Middle frontal gyrus (tissue), 1 donor: ENCODE results near the gene JAKMIP1.

Experiments
- DNase-seq: peaks from one replicate; pipeline ENCODE4 v3.0.0-alpha.2; 2015; ENCODE audit warnings: low spot score; ENCODE audit errors: extremely low spot score

The JAKMIP1 gene

GRCh38 chr4:6121276-6121850 lies 79.0 kb downstream of the JAKMIP1 start:
- no peak for DNase-seq

- DNase-seq = no peak
These were observed 80.0 kb downstream of the JAKMIP1 start for GRCh38 chr4:6120361-6120760.

GRCh38 chr4:6119507-6120020 lies 80.8 kb downstream of the JAKMIP1 start:
- no peak for DNase-seq

- no peak for DNase-seq
These were observed 82.1 kb downstream of the JAKMIP1 start for GRCh38 chr4:6118201-6118600.

- no peak for DNase-seq
These were observed 83.6 kb downstream of the JAKMIP1 start for GRCh38 chr4:6116696-6117285.

GRCh38 chr4:6115746-6116586 lies 84.4 kb downstream of the JAKMIP1 start:
- no peak for DNase-seq

GRCh38 chr4:6115342-6115741 lies 85.0 kb downstream of the JAKMIP1 start:
- no peak for DNase-seq

GRCh38 chr4:6114601-6115000 lies 85.7 kb downstream of the JAKMIP1 start:
- DNase-seq = no peak

- no peak for DNase-seq
These were observed 86.2 kb downstream of the JAKMIP1 start for GRCh38 chr4:6114181-6114580.

GRCh38 chr4:6113641-6114040 lies 86.7 kb downstream of the JAKMIP1 start:
- DNase-seq = no peak

- no peak for DNase-seq
These were observed 87.6 kb downstream of the JAKMIP1 start for GRCh38 chr4:6112606-6113290.

GRCh38 chr4:6111354-6111960 lies 88.9 kb downstream of the JAKMIP1 start:
- DNase-seq = no peak

- no peak for DNase-seq
These were observed 89.5 kb downstream of the JAKMIP1 start for GRCh38 chr4:6110681-6111353.

GRCh38 chr4:6109842-6110560 lies 90.3 kb downstream of the JAKMIP1 start:
- DNase-seq = no peak

- DNase-seq = no peak
These were observed 92.5 kb downstream of the JAKMIP1 start for GRCh38 chr4:6107886-6108285.

- DNase-seq = no peak
These were observed 93.1 kb downstream of the JAKMIP1 start for GRCh38 chr4:6107114-6107791.

- DNase-seq = no peak
These were observed 94.2 kb downstream of the JAKMIP1 start for GRCh38 chr4:6106156-6106555.

- no peak for DNase-seq
These were observed 94.9 kb downstream of the JAKMIP1 start for GRCh38 chr4:6105311-6105911.

GRCh38 chr4:6104541-6105130 lies 95.7 kb downstream of the JAKMIP1 start:
- no peak for DNase-seq
